ACC112 (cell line): Measurements from ENCODE around the gene DNAH8.

Source experiments
- H2AFZ ChIP-seq: fragments of 200-600 bp; sonication (generic); one replicate; pipeline ENCODE4 v1.6.0; 2017; ENCODE audit warnings: antibody characterized with exemption, low read length; ENCODE audit not compliant: unreplicated experiment
- H3K27ac ChIP-seq: fragments of 200-600 bp; sonication (generic); 2 replicates; pipeline ENCODE4 v1.5.1; 2014; ENCODE audit warnings: low read depth, mild to moderate bottlenecking, antibody characterized with exemption, low read length, moderate library complexity
- H3K27me3 ChIP-seq: fragments of 200-600 bp; sonication (generic); 2 replicates; pipeline ENCODE4 v1.6.1; 2014; ENCODE audit warnings: mild to moderate bottlenecking, antibody characterized with exemption, low read length, moderate library complexity, mixed read lengths; ENCODE audit not compliant: insufficient read depth
- H3K36me3 ChIP-seq: fragments of 200-600 bp; sonication (generic); 2 replicates; pipeline ENCODE4 v1.6.1; 2016; ENCODE audit warnings: mild to moderate bottlenecking, antibody characterized with exemption, low read length, moderate library complexity, mixed read lengths; ENCODE audit not compliant: insufficient read depth
- H3K4me1 ChIP-seq: fragments of 200-600 bp; sonication (generic); one replicate; pipeline ENCODE4 v1.6.1; 2016; ENCODE audit warnings: low read length, mixed read lengths; ENCODE audit not compliant: insufficient read depth, unreplicated experiment, control insufficient read depth
- H3K4me3 ChIP-seq: fragments of 200-600 bp; sonication (generic); 2 replicates; pipeline ENCODE4 v1.5.1; 2014; ENCODE audit warnings: mild to moderate bottlenecking, low read depth, low read length
- H3K79me2 ChIP-seq: fragments of 200-600 bp; sonication (generic); one replicate; pipeline ENCODE4 v1.6.0; 2016; ENCODE audit warnings: low read length; ENCODE audit not compliant: control insufficient read depth, unreplicated experiment, insufficient read depth

DNAH8 gene

DNA sequence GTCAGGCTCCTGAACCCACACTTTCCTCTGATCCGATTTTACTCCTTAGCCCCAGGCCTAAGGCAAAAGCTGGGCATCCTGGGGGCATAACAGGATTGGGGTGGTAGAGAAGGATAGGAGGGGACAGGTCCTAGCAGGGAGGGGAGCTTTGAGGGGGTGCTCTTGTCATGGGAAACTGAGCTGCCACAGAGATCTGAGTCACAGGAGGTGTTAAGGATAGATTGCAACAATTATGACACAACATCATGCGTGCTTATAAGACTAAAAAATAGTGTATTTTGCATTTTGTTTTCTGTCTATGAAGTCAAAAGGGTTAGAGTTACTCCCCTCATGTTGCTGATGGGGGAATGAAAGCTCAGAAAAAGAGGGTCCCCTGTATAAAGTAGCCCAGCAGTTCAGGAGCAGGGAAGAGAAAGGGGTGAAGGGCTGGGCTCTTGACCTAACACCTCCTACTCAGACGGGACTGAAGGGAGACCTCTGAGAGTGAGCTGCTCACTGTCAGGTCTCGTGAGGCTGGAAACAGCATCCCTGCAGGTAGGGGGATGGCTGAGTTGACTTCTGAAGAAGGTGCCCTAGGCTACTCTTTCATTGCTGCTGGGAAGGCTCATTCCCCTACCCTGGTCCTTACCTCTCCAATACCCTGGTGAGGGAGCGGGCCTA lies 335.5 kb downstream of the DNAH8 start:
- no peaks in the 10 kb centered on the region for H3K36me3 ChIP-seq
- H3K27ac ChIP-seq, result no peak overlapping the region
- H3K4me1 ChIP-seq, result no peaks in the 10 kb centered on the region
- no peaks in the 10 kb centered on the region for H3K79me2 ChIP-seq
- no peak overlapping the region for H2AFZ ChIP-seq
- peaks cover 76% of the 10 kb centered on the region for H3K27me3 ChIP-seq
- H3K4me3 ChIP-seq, result no peak overlapping the region

DNA sequence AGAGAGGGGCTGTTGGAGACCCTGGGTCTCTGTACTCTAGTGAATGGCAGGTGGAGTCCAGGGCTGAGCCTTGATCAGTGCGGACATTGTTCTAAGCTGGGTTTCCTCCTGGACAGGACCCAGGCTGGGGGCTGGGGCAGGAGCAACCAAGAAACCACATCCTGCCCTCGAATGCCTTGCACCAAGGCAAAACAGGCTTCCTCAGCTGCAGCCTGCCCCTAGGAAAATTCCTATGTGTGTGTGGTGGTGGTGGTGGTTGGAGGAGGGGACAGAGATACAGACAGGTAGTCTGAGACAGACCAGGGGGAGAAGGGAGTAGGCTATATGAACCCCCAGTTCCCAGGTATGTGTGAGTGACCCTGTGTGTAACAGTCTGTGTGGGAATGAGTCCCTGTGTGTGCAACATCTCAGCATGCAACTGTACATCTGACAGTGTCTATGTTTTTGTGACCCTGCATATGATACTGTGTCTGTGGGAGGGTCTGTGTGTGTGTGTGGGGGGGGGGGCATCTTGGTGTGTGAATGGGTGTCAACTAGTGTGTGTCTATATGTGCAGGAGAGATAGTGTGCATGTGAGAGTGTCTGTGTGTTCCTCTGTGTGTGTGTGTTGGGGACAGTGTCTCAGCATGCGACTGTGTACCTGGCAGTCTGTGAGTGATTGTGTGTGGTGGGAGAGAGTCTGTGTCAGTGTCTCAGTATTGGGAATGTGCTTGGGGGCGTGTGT lies 336.4 kb downstream of the DNAH8 start:
- Histone ChIP-seq H3K36me3 (no peaks in the 10 kb centered on the region), H3K27ac (no peak overlapping the region), H3K27me3 (peaks cover 73% of the 10 kb centered on the region), H2AFZ (no peak overlapping the region), H3K79me2 (no peaks in the 10 kb centered on the region), H3K4me1 (no peaks in the 10 kb centered on the region), H3K4me3 (no peak overlapping the region)

DNA sequence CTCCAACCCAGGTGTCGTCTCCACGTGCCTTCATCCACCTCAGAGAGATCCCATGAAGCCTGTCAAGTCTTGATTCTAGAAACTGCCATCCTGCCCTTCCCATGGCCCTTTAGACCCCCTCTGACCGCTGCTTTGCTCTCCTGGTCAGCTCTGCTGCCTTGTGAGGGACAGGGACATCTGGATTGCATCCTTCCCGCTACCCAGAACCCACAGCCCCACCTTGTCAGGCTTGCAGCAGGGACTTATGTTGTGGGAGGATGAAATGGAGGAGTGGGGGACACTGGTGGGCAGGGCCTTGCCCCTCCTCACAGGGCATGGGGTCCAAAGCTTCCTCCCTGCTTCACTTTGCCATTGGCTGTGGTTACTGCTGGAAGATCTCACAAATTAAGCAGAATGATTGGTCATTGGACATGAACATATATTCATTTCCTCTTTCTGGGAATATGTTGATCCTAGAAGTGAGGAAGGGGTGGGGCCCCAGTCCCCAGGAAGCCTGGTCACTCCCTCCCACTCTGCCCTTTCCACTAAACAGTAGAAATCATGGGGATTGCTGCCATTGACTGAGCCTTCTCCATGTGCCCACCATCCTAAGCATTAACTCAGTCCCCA lies 338.0 kb downstream of the DNAH8 start:
- H3K4me3 ChIP-seq, result no peak overlapping the region
- H3K27me3 ChIP-seq, result peaks cover 57% of the 10 kb centered on the region
- H3K4me1 ChIP-seq, result no peaks in the 10 kb centered on the region
- H3K27ac ChIP-seq, result no peak overlapping the region
- no peak overlapping the region for H2AFZ ChIP-seq
- H3K36me3 ChIP-seq, result no peaks in the 10 kb centered on the region
- H3K79me2 ChIP-seq, result no peaks in the 10 kb centered on the region

DNA sequence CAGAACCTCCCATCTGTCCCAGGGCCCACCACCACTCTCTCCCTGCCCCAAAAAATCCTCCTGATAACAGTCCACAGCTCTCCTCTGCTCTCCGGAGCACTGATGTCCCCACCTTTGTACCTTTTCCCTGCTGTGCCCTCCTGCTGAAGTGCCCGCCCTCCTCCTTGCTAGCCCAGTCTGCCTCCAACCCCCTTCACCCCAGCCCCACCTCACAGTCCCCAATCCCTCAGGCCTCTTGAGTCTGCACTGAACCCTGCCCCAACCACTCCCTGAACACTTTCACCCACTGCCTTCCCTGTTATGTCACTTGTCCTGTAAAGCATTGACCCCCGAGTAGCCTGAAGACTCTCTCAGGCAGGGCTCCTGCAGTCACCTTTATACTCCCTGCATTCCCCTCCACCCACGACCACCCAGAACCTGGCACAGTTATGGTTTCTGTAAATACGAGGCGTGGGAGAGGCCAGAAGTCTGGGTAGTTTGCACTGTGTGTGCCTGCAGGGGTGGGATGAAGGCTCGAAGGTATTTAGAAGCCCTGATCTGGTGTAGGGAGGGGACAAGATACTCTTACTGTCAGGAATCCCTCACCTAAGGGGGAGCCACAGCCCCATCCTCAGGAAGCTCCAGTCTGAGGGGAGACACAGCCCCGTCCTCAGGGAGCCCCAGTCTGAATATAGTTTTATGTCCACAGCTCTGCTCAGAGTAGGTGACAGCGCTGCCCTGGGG lies 338.9 kb downstream of the DNAH8 start:
- Histone ChIP-seq H2AFZ (no peak overlapping the region), H3K27me3 (peaks cover 54% of the 10 kb centered on the region), H3K27ac (no peak overlapping the region), H3K36me3 (no peaks in the 10 kb centered on the region), H3K4me3 (no peak overlapping the region), H3K79me2 (no peaks in the 10 kb centered on the region), H3K4me1 (no peaks in the 10 kb centered on the region)

DNA sequence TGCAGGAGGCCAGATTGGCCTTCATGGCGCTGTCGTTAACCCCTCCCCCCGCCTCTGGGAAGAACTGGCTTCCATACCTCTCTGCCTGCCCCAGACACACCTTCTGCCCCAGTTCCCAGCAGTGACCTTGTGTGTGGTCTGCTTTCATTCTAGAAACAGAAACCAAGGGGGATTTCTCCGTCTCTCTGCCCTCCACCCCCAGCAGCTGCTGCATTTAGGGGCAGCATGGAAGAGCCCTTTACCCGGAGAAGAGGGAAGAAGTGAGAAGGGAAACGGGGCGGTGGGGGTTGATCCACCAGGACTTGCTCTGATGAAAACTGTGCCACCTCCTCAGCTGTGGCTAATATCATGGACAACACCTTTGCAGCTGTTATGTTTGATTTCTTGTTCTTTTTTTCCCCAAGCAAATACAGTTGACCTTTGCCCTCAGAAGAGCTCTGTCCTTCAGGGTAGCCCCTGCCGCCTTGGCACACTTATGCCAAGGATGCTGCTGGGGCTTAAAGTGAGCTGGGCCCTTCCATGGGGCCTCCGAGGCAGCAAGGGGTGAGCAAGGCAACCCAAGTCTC lies 339.5 kb downstream of the DNAH8 start:
- Histone ChIP-seq H3K4me3 (no peak overlapping the region), H3K36me3 (no peaks in the 10 kb centered on the region), H3K4me1 (no peaks in the 10 kb centered on the region), H3K27me3 (peaks cover 53% of the 10 kb centered on the region), H2AFZ (no peak overlapping the region), H3K27ac (no peak overlapping the region), H3K79me2 (no peaks in the 10 kb centered on the region)

DNA sequence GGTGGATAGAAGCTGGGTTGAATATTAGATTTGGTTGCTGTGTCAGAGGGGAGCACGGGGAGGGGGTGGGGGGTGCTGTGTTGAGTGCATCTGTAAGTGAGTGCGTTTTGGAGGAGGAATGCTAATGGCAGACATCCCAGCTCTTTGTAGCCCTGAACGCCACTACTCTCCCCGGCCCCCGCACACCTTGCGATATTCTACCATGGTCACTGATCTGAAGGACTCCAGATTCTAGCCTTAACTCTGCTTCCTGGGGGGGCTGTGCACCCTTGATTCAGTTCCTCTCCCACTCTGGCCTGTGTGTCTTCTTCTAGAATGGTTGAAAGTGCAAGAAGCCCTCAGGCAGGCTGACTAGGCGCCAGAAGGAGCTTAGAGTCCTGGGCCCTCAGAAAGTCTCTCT lies 340.6 kb downstream of the DNAH8 start:
- H3K4me1 ChIP-seq, result no peaks in the 10 kb centered on the region
- no peak overlapping the region for H3K27ac ChIP-seq
- H3K27me3 ChIP-seq, result peaks cover 49% of the 10 kb centered on the region
- no peak overlapping the region for H2AFZ ChIP-seq
- H3K4me3 ChIP-seq, result no peak overlapping the region
- H3K79me2 ChIP-seq, result no peaks in the 10 kb centered on the region
- H3K36me3 ChIP-seq, result no peaks in the 10 kb centered on the region

DNA sequence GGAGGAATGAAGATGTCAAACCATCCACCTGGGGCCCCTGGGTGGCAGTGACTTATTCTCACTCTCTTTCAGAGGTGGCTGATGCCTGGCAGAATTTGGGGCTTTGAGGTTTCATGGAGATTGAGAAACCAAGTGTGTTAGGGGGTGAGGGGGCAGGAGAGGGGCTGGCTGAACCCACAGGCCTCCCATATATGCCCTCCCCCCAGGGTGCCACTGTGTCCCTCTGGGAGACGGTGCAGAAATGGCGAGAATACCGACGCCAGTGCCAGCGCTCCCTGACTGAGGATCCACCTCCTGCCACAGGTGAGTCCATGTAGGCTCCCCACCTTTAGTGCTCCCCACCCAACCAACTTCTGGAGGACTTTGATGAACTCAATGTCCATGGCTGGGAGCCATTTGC lies 341.1 kb downstream of the DNAH8 start:
- no peaks in the 10 kb centered on the region for H3K79me2 ChIP-seq

DNA sequence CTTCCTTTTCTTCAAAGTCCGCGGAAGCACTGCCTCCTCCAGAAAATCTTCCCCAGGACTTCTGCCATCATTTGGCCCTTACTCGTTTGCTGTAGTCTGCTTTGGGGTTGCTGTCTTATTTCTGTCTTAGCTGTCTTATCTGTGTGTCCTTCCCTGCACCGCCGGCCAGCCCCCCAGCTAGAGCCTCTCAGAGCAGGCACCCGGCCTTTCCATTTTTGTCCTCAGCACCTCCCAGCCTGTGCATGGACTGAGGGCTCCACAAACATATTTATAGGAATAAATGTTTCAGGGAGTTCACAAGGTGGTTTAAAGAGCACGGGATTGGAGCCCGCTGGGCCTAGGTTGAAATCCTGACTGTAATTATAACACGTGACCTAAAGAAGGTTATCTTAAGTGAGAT lies 341.6 kb downstream of the DNAH8 start:
- no peaks in the 10 kb centered on the region for H3K36me3 ChIP-seq
- H3K4me1 ChIP-seq, result no peaks in the 10 kb centered on the region
- no peak overlapping the region for H3K4me3 ChIP-seq
- H3K79me2 ChIP-seq, result no peaks in the 10 kb centered on the region
- no peak overlapping the region for H2AFZ ChIP-seq
- no peak overlapping the region for H3K27ac ChIP-seq
- peaks cover 49% of the 10 kb centered on the region for H3K27me3 ChIP-seq

More for the DNA sequence above, 341.1 kb downstream of the DNAH8 start:
- Histone ChIP-seq H3K27ac (no peak overlapping the region), H2AFZ (no peak overlapping the region), H3K36me3 (no peaks in the 10 kb centered on the region), H3K27me3 (peaks cover 49% of the 10 kb centered on the region), H3K4me3 (no peak overlapping the region), H3K4me1 (no peaks in the 10 kb centered on the region)

DNA sequence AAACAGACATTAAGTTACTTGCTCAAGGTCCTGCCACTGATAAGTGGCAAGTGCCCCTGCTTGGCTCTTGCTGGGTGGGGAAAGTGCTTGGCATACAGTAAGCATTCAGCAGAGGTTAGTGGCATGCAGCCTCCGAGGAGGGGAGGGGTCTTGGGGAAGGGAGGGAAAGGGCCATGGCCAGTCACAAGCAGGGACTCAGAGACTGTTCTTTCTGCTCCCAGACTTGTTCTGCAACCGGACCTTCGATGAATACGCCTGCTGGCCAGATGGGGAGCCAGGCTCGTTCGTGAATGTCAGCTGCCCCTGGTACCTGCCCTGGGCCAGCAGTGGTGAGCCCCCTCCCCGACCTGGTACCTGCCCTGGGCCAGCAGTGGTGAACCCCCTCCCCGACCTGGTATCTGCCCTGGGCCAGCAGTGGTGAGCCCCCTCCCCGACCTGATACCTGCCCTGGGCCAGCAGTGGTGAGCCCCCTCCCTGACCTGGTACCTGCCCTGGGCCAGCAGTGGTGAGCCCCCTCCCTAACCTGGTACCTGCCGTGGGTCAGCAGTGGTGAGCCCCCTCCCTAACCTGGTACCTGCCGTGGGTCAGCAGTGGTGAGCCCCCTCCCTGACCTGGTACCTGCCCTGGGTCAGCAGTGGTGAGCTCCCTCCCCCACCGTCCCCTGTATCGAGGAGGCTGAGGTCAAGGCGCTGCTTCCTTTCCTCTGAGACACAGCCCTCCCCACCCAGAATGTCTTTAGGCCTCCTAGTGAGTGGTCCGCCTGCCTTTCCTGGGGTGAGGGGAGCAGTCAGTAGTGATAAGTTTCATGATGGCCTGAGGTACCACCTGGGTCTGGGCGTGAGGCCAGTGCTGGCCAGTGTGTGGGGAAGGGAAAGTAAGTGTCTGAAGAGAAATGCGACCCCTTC lies 342.4 kb downstream of the DNAH8 start:
- H3K79me2 ChIP-seq, result no peaks in the 10 kb centered on the region
- no peaks in the 10 kb centered on the region for H3K36me3 ChIP-seq
- no peak overlapping the region for H2AFZ ChIP-seq
- no peak overlapping the region for H3K4me3 ChIP-seq
- H3K27ac ChIP-seq, result no peak overlapping the region
- peaks cover 54% of the 10 kb centered on the region for H3K27me3 ChIP-seq
- H3K4me1 ChIP-seq, result no peaks in the 10 kb centered on the region
